ENCODE data around the gene DHX16.

DHX16 gene

DNA sequence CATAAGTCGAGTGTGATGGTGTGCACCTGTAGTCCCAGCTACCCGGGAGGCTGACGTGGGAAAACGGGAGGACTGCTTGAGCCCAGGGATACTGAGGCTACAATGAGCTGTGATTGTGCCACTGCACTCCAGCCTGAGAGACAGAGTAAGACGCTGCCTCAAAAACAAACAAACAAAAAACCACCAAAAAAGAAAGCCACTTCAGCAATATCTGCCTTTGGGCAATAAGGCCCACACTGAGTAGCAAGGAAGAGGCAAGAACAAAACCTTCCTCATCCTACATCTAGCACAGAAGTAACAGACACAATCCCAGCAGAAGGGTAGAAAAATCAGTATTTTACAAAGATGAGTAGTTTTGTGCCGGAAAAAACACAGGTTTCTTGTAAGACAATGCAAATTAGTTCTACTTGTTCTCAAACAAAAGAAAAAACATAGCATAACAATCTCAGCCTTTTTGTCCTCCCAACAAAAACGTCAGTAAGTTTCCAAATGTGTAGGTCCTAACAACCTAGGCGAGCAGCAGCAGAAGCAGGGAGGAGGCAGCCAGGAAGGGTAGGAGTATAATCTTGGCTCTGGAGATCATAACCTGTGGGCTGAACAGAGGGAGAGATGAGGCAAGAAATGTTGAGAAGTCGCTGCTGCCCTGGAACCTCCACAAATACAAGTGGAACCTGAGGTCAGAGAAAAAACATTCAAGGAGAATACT lies 61.5 kb downstream of the DHX16 start:
- Histone ChIP-seq H3K4me3 (no peak overlapping the region), H3K9me3 (no peaks in the 10 kb centered on the region), H3K27me3 (no peaks in the 10 kb centered on the region), H3K27ac (peak overlapping the region in 1 of 2 donors; percentile 98), H3K36me3 (peaks cover 38 to 41% (median 40%) of the 10 kb centered on the region in 3 donors), H3K4me1 (peaks cover 0 to 58% (median 34%) of the 10 kb centered on the region in 4 donors)
- intact Hi-C loops (cut with DNase I; ENCODE audit: low total_unique reads): no loop called here
- DNase-seq: no peak
- TF ChIP-seq CTCF (IDR thresholded peaks at IDR 0.05): no peak

GRCh38 chr6:30610065-30610464 lies 62.7 kb downstream of the DHX16 start:
- no peak for TF ChIP-seq CTCF (IDR thresholded peaks at IDR 0.05)
- peaks cover 45 to 46% (median 45%) of the 10 kb centered on the region in 3 donors for H3K36me3 ChIP-seq
- no peaks in the 10 kb centered on the region for H3K27me3 ChIP-seq
- peaks cover 0 to 58% (median 34%) of the 10 kb centered on the region in 4 donors for H3K4me1 ChIP-seq
- DNase-seq: no peak
- intact Hi-C loops (cut with DNase I; ENCODE audit: low total_unique reads): no loop called here
- H3K4me3 ChIP-seq: no peak overlapping the region
- no peaks in the 10 kb centered on the region for H3K9me3 ChIP-seq
- peak overlapping the region in 1 of 2 donors; percentile 98 for H3K27ac ChIP-seq

- intact Hi-C loops (cut with DNase I; ENCODE audit: low total_unique reads): no loop called here
- peaks cover 83 to 87% (median 85%) of the 10 kb centered on the region in 3 donors for H3K36me3 ChIP-seq
- no peak for TF ChIP-seq CTCF (IDR thresholded peaks at IDR 0.05)
These were observed 68.8 kb downstream of the DHX16 start for GRCh38 chr6:30603961-30604360.

More at GRCh38 chr6:30603961-30604360, 68.8 kb downstream of the DHX16 start:
- Histone ChIP-seq H3K27ac (no peak overlapping the region), H3K27me3 (no peaks in the 10 kb centered on the region), H3K9me3 (no peaks in the 10 kb centered on the region), H3K4me3 (no peak overlapping the region), H3K4me1 (peaks cover 0 to 1% (median under 1%) of the 10 kb centered on the region in 4 donors)
- DNase-seq: no peak

Data from tibial artery (tissue), 4 donors.